Measurements from ENCODE around the gene ZNF385A. TPM values are rescaled to one million over a fixed set of nuclear protein-coding genes. Genes with fewer than 3 reads are reported as not detected.
A peak's percentile ranks its signal among the peaks of the same experiment; 100 is the strongest.

The ZNF385A gene
- total RNA-seq, 1 donor from 2014 or later: 15.6 TPM

- DNase-seq (ENCODE audit: low spot score, unreplicated experiment): no peak
- no peaks in the 10 kb centered on the region for H3K27me3 Mint-ChIP-seq
- no peak for TF ChIP-seq CTCF (IDR thresholded peaks at IDR 0.05; ENCODE audit: unreplicated experiment)
- H3K9me3 Mint-ChIP-seq (ENCODE audit: low read depth): no peaks in the 10 kb centered on the region
- H3K4me3 Mint-ChIP-seq (ENCODE audit: low read depth): no peak overlapping the region
- peaks cover 19% of the 10 kb centered on the region for H3K36me3 Mint-ChIP-seq (ENCODE audit: insufficient read depth)
- no peaks in the 10 kb centered on the region for H3K4me1 Mint-ChIP-seq (ENCODE audit: low read depth)
- no peak overlapping the region for H3K27ac Mint-ChIP-seq
These were observed 22.8 kb upstream of the ZNF385A start for GRCh38 chr12:54407183-54407905.

- Mint-ChIP-seq H3K9me3 (ENCODE audit: low read depth) (no peaks in the 10 kb centered on the region), H3K27ac (no peak overlapping the region), H3K36me3 (ENCODE audit: insufficient read depth) (peaks cover 21% of the 10 kb centered on the region), H3K4me3 (ENCODE audit: low read depth) (no peak overlapping the region), H3K27me3 (no peaks in the 10 kb centered on the region), H3K4me1 (ENCODE audit: low read depth) (no peaks in the 10 kb centered on the region)
- no peak for DNase-seq (ENCODE audit: low spot score, unreplicated experiment)
- no peak for TF ChIP-seq CTCF (IDR thresholded peaks at IDR 0.05; ENCODE audit: unreplicated experiment)
These were observed 21.0 kb upstream of the ZNF385A start for GRCh38 chr12:54405573-54405972.

DNA sequence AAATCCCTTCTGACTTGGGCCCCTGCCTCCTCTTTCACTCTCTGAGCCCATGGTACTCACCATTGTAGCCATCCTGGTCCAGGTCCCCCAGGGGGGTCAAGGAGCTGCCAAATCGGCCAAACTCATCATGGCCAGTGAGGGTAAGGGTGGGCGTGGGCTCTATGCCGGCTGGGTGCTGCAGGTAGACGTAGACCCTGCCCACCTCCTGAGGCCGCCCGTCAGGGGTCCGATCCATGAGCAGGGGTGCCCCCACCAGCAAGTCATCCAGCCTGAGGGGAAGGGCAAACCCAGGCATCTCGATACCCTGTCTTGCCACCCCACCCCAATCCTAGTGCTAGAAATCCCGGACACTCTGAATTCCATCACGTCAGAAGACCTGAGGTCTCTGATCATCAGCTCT is 20.6 kb upstream of the ZNF385A start:
- no peak for TF ChIP-seq CTCF (IDR thresholded peaks at IDR 0.05; ENCODE audit: unreplicated experiment)
- Mint-ChIP-seq H3K9me3 (ENCODE audit: low read depth) (no peaks in the 10 kb centered on the region), H3K4me1 (ENCODE audit: low read depth) (no peaks in the 10 kb centered on the region), H3K36me3 (ENCODE audit: insufficient read depth) (peaks cover 21% of the 10 kb centered on the region), H3K27me3 (no peaks in the 10 kb centered on the region), H3K4me3 (ENCODE audit: low read depth) (no peak overlapping the region), H3K27ac (no peak overlapping the region)
- DNase-seq (ENCODE audit: low spot score, unreplicated experiment): no peak

- H3K4me3 Mint-ChIP-seq (ENCODE audit: low read depth): no peak overlapping the region
- DNase-seq (ENCODE audit: low spot score, unreplicated experiment): peak; percentile 61
- no peaks in the 10 kb centered on the region for H3K27me3 Mint-ChIP-seq
- no peaks in the 10 kb centered on the region for H3K9me3 Mint-ChIP-seq (ENCODE audit: low read depth)
- TF ChIP-seq CTCF (IDR thresholded peaks at IDR 0.05; ENCODE audit: unreplicated experiment): peak; percentile 92
- peaks cover 21% of the 10 kb centered on the region for H3K36me3 Mint-ChIP-seq (ENCODE audit: insufficient read depth)
- H3K27ac Mint-ChIP-seq: no peak overlapping the region
- no peaks in the 10 kb centered on the region for H3K4me1 Mint-ChIP-seq (ENCODE audit: low read depth)
These were observed 19.8 kb upstream of the ZNF385A start for GRCh38 chr12:54404061-54405004.

DNA sequence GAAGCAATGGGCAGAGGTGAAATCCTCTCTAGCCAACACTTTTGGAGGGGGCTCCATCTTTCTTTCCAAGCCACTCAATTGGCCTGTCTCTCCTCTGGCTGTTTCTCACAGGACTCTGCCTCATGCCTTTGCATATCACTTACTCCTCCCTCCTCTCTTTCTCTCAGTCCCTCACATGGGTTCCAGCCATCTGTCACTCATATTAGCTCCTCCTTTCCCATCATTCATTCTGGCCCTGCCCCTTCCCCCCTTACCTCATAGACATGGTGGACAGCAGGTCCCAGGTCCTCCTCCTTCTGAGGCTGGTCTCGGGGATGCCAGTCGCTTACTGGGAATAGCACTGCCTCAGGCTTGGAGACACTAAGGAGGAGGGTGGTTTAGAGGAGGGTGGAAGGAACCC is 16.6 kb upstream of the ZNF385A start:
- peaks cover 15% of the 10 kb centered on the region for H3K36me3 Mint-ChIP-seq (ENCODE audit: insufficient read depth)
- H3K27me3 Mint-ChIP-seq: no peaks in the 10 kb centered on the region

More for the DNA sequence above, 16.6 kb upstream of the ZNF385A start:
- Mint-ChIP-seq H3K4me1 (ENCODE audit: low read depth) (no peaks in the 10 kb centered on the region), H3K4me3 (ENCODE audit: low read depth) (no peak overlapping the region), H3K9me3 (ENCODE audit: low read depth) (no peaks in the 10 kb centered on the region), H3K27ac (no peak overlapping the region)
- DNase-seq (ENCODE audit: low spot score, unreplicated experiment): no peak
- TF ChIP-seq CTCF (IDR thresholded peaks at IDR 0.05; ENCODE audit: unreplicated experiment): no peak
